Heart right ventricle (tissue), 16 donors: ENCODE results near the gene REPIN1. TPM values are rescaled to one million over a fixed set of nuclear protein-coding genes. Genes with fewer than 3 reads are reported as not detected.

Experiments
- ATAC-seq, 8 donors: fragments of 200-7000 bp; cut with Tn5 transposase; one replicate each; pipeline ENCODE4 v1.9.1; 2020; ENCODE audit warnings: mild to moderate bottlenecking in 8 of 8, moderate library complexity in 8 of 8, moderate number of reproducible peaks in 1 of 8
- DNase-seq, 2 donors: peaks; one replicate each; pipeline ENCODE4 v3.0.0-alpha.2; 2020
- H3K27ac ChIP-seq, 10 donors: fragments of 200-600 bp; sonication (generic) in 2 of 10; one replicate each; pipeline versions ENCODE4 v1.5.0 to v1.8.0; 2020 to 2022; ENCODE audit warnings: mild to moderate bottlenecking in 3 of 10
- H3K27me3 ChIP-seq, 7 donors: fragments of 200-600 bp; one replicate each; pipeline ENCODE4 v1.8.0; 2021 to 2022; ENCODE audit warnings: mild to moderate bottlenecking in 2 of 7
- H3K36me3 ChIP-seq, 9 donors: fragments of 200-600 bp; sonication (generic) in 1 of 9; one replicate each; pipeline versions ENCODE4 v1.5.0 to v1.8.0; 2020 to 2022; ENCODE audit warnings: mild to moderate bottlenecking in 2 of 9
- H3K4me1 ChIP-seq, 9 donors: fragments of 200-600 bp; sonication (generic) in 1 of 9; one replicate each; pipeline versions ENCODE4 v1.5.0 to v1.8.0; 2020 to 2022; ENCODE audit warnings: mild to moderate bottlenecking in 4 of 9
- H3K4me3 ChIP-seq, 10 donors: fragments of 200-600 bp; sonication (generic) in 2 of 10; one replicate each; pipeline versions ENCODE4 v1.5.0 to v1.8.0; 2020 to 2022; ENCODE audit warnings: mild to moderate bottlenecking in 7 of 10, moderate library complexity in 2 of 10
- H3K9me3 ChIP-seq, 11 donors: fragments of 200-600 bp in 10 of 11; sonication (generic) in 2 of 11; one replicate each; pipeline versions ENCODE4 v1.5.0 to v1.8.0; 2013 to 2022; ENCODE audit warnings: mild to moderate bottlenecking in 2 of 11, control low read depth in 1 of 11, moderate library complexity in 1 of 11
- CTCF ChIP-seq, 9 donors: fragments of 200-600 bp; sonication (generic) in 2 of 9; IDR thresholded peaks; one replicate each; pipeline versions ENCODE4 v1.5.0 to v1.8.0; 2021 to 2022; ENCODE audit warnings: antibody characterized with exemption in 9 of 9, mild to moderate bottlenecking in 5 of 9, moderate library complexity in 1 of 9
- WGBS, 2 donors: extraction: QIAGEN DNeasy Blood & Tissue Kit; methylation state at CpG; one replicate each; pipeline ENCODE4 v1.1.7; 2013; ENCODE audit warnings: inconsistent platforms in 1 of 2; 5-methylcytosine and 5-hydroxymethylcytosine counted together
- intact Hi-C, 10 donors: fragments of 100-400 bp; cut with DNase I; formaldehyde crosslinking; loops; one replicate each; pipeline versions ENCODE4 v1.11.1 to v1.14.2; 2022
- polyA plus RNA-seq, 2 donors: library from polyadenylated mRNA; stranded (reverse); fragments of 200-250 nt; gene quantifications; one replicate each; pipeline ENCODE4 v1.2.3, GENCODE V29; 2013
- total RNA-seq, 10 donors: library from RNA; stranded (reverse); fragmentation: NEBNext Ultra II Directional in 3 of 10; extraction: Animal tissue kit (Norgen Biotek cat#: 25700) in 3 of 10; gene quantifications; one replicate each; pipeline versions ENCODE4 v1.2.1 to v1.2.4, GENCODE V29; 2021 to 2023
- donor health status: Arrhythmogenic right ventricular cardiomyopathy.
- donor health status: ischemic (EF 13 %, LVEDD 7.1; RV severe dilation, severe dysfunction).
- donor health status: healthy with polysubstance abuse.
- donor health status: DM: no; HTN: yes; CAD: no.
- donor health status: DM: no; HTN: no; CAD: no.
- donor health status: ischemic (EF 25% LVEDD 6.9; RV normal size, moderate dysfunction).
- donor health status: ischemic (EF 25% LVEDD 5.7; RV mildly dilated, moderate dysfunction).
- donor health status: healthy.
- donor health status: DM: yes; HTN: yes; CAD: no.
- donor health status: Ischemic cardiomyopathy.
- donor health status: ischemic (EF 35%, LVEDD 5.7; RV mildly dilated, moderate dysfunction).
- donor health status: nonischemic (EF 11% LVEDD 7.7; RV severe dilation, severe dysfunction).
- donor health status: DM: yes; HTN: yes; CAD: no.
- donor health status: PGD.
- donor health status: ischemic (EF 29% LVEDD 5.4; RV normal size, mild dysfunction).
- donor health status: nonischemic (EF 23%, LVEDD 6.1; RV moderate dilation, normal function).

Gene REPIN1
- total and polyA plus RNA-seq, 12 donors = 51.0 to 132 (median 109) TPM

GRCh38 chr7:150374026-150374425 lies 5.4 kb downstream of the REPIN1 start:
- intact Hi-C loops = no loop called here
- Histone ChIP-seq H3K4me3 (no peak overlapping the region), H3K9me3 (no peaks in the 10 kb centered on the region), H3K27me3 (no peaks in the 10 kb centered on the region), H3K36me3 (peaks cover 0 to 57% (median 28%) of the 10 kb centered on the region in 9 donors), H3K27ac (peak overlapping the region in 2 of 10 donors; percentile 32 to 44), H3K4me1 (peaks cover 13 to 68% (median 40%) of the 10 kb centered on the region in 9 donors)
- WGBS, 2 donors = 78 to 82% methylated on average over 4 of the region's 4 CpGs
- DNase-seq = no peak
- TF ChIP-seq CTCF (IDR thresholded peaks at IDR 0.05) = no peak
- no peak for ATAC-seq

GRCh38 chr7:150374472-150374871 lies 5.8 kb downstream of the REPIN1 start:
- intact Hi-C loops = no loop called here
- H3K36me3 ChIP-seq = peaks cover 0 to 57% (median 28%) of the 10 kb centered on the region in 9 donors
- no peak for TF ChIP-seq CTCF (IDR thresholded peaks at IDR 0.05)
- no peak for DNase-seq
- no peaks in the 10 kb centered on the region for H3K27me3 ChIP-seq
- peaks cover 13 to 66% (median 37%) of the 10 kb centered on the region in 9 donors for H3K4me1 ChIP-seq
- ATAC-seq = no peak
- peak overlapping the region in 2 of 10 donors; percentile 32 to 44 for H3K27ac ChIP-seq
- no peaks in the 10 kb centered on the region for H3K9me3 ChIP-seq
- H3K4me3 ChIP-seq = no peak overlapping the region
- whole genome bisulfite sequencing, 2 donors = 75 to 90% methylated on average over 5 of the region's 5 CpGs

GRCh38 chr7:150375662-150376521 lies 7.3 kb downstream of the REPIN1 start:
- TF ChIP-seq CTCF (IDR thresholded peaks at IDR 0.05) = no peak
- no peak for ATAC-seq
- WGBS, 2 donors = 88 to 90% methylated on average over 10 of the region's 10 CpGs

GRCh38 chr7:150376560-150376959 lies 7.9 kb downstream of the REPIN1 start:
- Histone ChIP-seq H3K4me1 (peaks cover 9 to 62% (median 34%) of the 10 kb centered on the region in 9 donors), H3K4me3 (no peak overlapping the region), H3K9me3 (no peaks in the 10 kb centered on the region), H3K27ac (peak overlapping the region in 4 of 10 donors; percentile 15 to 98 (median 24)), H3K27me3 (no peaks in the 10 kb centered on the region), H3K36me3 (peaks cover 0 to 38% (median 22%) of the 10 kb centered on the region in 9 donors)
- DNase-seq (no peak), ATAC-seq (no peak)
- WGBS, 2 donors = 78% methylated on average over 6 of the region's 6 CpGs
- intact Hi-C loops = no loop called here
- TF ChIP-seq CTCF (IDR thresholded peaks at IDR 0.05) = no peak

More at GRCh38 chr7:150375662-150376521, 7.3 kb downstream of the REPIN1 start:
- intact Hi-C loops = no loop called here
- no peaks in the 10 kb centered on the region for H3K9me3 ChIP-seq
- no peak overlapping the region for H3K4me3 ChIP-seq
- DNase-seq = no peak
- peak overlapping the region in 3 of 10 donors; percentile 1 to 45 (median 15) for H3K27ac ChIP-seq
- peaks cover 9 to 66% (median 35%) of the 10 kb centered on the region in 9 donors for H3K4me1 ChIP-seq
- H3K36me3 ChIP-seq = peaks cover 0 to 44% (median 28%) of the 10 kb centered on the region in 9 donors
- H3K27me3 ChIP-seq = no peaks in the 10 kb centered on the region
